MCF 10A (cell line): Measurements from ENCODE around the gene TMEM255A. TPM values are rescaled to one million over a fixed set of nuclear protein-coding genes. Genes with fewer than 3 reads are reported as not detected.
A peak's percentile ranks its signal among the peaks of the same experiment; 100 is the strongest.

Source experiments
- BruUV-seq: library from RNA; stranded (reverse); fragments of 400-500 nt; replicated peaks from 2 replicates; lab custom pipeline; 2021; lab: Mats Ljungman, UMichigan
- CTCF ChIA-PET: fragments of 300-600 bp; sonication (Branson Sonifier 250); formaldehyde crosslinking; extraction: SDS; loops from one replicate; lab custom pipeline; 2021; ENCODE audit warnings: antibody characterized with exemption, inconsistent platforms; lab: Yijun Ruan, JAX
- POLR2A ChIA-PET: fragments of 300-600, 350-650 bp; sonication (Branson Sonifier 250); formaldehyde crosslinking; extraction: SDS; loops from one replicate; lab custom pipeline; 2020; ENCODE audit warnings: antibody characterized with exemption, inconsistent platforms; lab: Yijun Ruan, JAX
- DNase-seq: peaks from one replicate; pipeline ENCODE4 v3.0.0-alpha.2; 2018; ENCODE audit not compliant: unreplicated experiment
- H3K27ac Mint-ChIP-seq: one replicate; pipeline ENCODE4 v1.8.0; 2022; ENCODE audit warnings: mild to moderate bottlenecking, low read depth, mixed read lengths; ENCODE audit not compliant: unreplicated experiment
- H3K27me3 Mint-ChIP-seq: one replicate; pipeline ENCODE4 v1.8.0; 2022; ENCODE audit warnings: mixed read lengths; ENCODE audit not compliant: insufficient read depth, unreplicated experiment
- H3K36me3 Mint-ChIP-seq: one replicate; pipeline ENCODE4 v1.8.0; 2022; ENCODE audit warnings: mild to moderate bottlenecking, moderate library complexity, mixed read lengths; ENCODE audit not compliant: insufficient read depth, unreplicated experiment
- H3K4me1 Mint-ChIP-seq: one replicate; pipeline ENCODE4 v1.8.0; 2022; ENCODE audit warnings: mixed read lengths; ENCODE audit not compliant: insufficient read depth, unreplicated experiment
- H3K4me3 Mint-ChIP-seq: one replicate; pipeline ENCODE4 v1.8.0; 2022; ENCODE audit warnings: mild to moderate bottlenecking, moderate library complexity, mixed read lengths; ENCODE audit not compliant: unreplicated experiment
- H3K9me3 Mint-ChIP-seq: one replicate; pipeline ENCODE4 v1.8.0; 2022; ENCODE audit warnings: mixed read lengths; ENCODE audit not compliant: unreplicated experiment
- intact Hi-C: fragments of 100-400 bp; cut with micrococcal nuclease; formaldehyde crosslinking; loops from 2 replicates; pipeline ENCODE4 v1.14.1; 2022
- total RNA-seq: library from RNA; stranded (reverse); gene quantifications from 2 replicates; pipeline ENCODE4 v1.2.3, GENCODE V29; 2022
- TF ChIP-seq, protein P1 (sequence below): fragments of 200-600 bp; IDR thresholded peaks from one replicate; pipeline ENCODE4 v1.8.0; 2022; ENCODE audit warnings: antibody characterized with exemption, mild to moderate bottlenecking; ENCODE audit not compliant: unreplicated experiment

TMEM255A gene
- total RNA-seq, 1 experiment from 2014 or later, result not detected

- intact Hi-C loops, result no loop called here
- Mint-ChIP-seq H3K27me3 (no peaks in the 10 kb centered on the region), H3K9me3 (no peaks in the 10 kb centered on the region), H3K27ac (no peak overlapping the region), H3K36me3 (peaks cover 7% of the 10 kb centered on the region), H3K4me1 (peaks cover 17% of the 10 kb centered on the region), H3K4me3 (no peak overlapping the region)
- TF ChIP-seq, protein P1, sequence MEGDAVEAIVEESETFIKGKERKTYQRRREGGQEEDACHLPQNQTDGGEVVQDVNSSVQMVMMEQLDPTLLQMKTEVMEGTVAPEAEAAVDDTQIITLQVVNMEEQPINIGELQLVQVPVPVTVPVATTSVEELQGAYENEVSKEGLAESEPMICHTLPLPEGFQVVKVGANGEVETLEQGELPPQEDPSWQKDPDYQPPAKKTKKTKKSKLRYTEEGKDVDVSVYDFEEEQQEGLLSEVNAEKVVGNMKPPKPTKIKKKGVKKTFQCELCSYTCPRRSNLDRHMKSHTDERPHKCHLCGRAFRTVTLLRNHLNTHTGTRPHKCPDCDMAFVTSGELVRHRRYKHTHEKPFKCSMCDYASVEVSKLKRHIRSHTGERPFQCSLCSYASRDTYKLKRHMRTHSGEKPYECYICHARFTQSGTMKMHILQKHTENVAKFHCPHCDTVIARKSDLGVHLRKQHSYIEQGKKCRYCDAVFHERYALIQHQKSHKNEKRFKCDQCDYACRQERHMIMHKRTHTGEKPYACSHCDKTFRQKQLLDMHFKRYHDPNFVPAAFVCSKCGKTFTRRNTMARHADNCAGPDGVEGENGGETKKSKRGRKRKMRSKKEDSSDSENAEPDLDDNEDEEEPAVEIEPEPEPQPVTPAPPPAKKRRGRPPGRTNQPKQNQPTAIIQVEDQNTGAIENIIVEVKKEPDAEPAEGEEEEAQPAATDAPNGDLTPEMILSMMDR, result no peak
- BruUV-seq, result no TSS peak
- POLR2A ChIA-PET, result no interaction called here
- CTCF ChIA-PET, result interaction anchor here (2.2 kb wide), 1 partner anchor 25 kb away, joined by 6 read pairs; no protein-coding TSS in a partner anchor
- no peak for DNase-seq
These were observed 37.1 kb downstream of the TMEM255A start for GRCh38 chrX:120274145-120274544.

GRCh38 chrX:120271218-120271617, 40.0 kb downstream of the TMEM255A start:
- Mint-ChIP-seq H3K36me3 (peaks cover 11% of the 10 kb centered on the region), H3K9me3 (no peaks in the 10 kb centered on the region), H3K27ac (peak overlapping the region; percentile 66), H3K4me1 (peaks cover 18% of the 10 kb centered on the region), H3K4me3 (no peak overlapping the region), H3K27me3 (no peaks in the 10 kb centered on the region)
- intact Hi-C loops, result no loop called here
- peak; percentile 60 for DNase-seq
- ChIA-PET POLR2A (interaction anchor here (0.7 to 4.1 kb wide), 8 partner anchors 11 to 289 kb away, joined by 3 to 63 read pairs (median 4); partner anchors contain the start of genes LAMP2 and ZBTB33), CTCF (no interaction called here)
- BruUV-seq, result no TSS peak
- TF ChIP-seq, protein P1, result no peak

- no TSS peak for BruUV-seq
- Mint-ChIP-seq H3K36me3 (peaks cover 11% of the 10 kb centered on the region), H3K9me3 (no peaks in the 10 kb centered on the region), H3K4me1 (peaks cover 18% of the 10 kb centered on the region), H3K4me3 (no peak overlapping the region), H3K27ac (peak overlapping the region; percentile 66), H3K27me3 (no peaks in the 10 kb centered on the region)
- TF ChIP-seq, protein P1, result no peak
- ChIA-PET CTCF (no interaction called here), POLR2A (interaction anchor here (0.7 to 4.1 kb wide), 8 partner anchors 10 to 290 kb away, joined by 3 to 63 read pairs (median 4); partner anchors contain the start of genes LAMP2 and ZBTB33)
- DNase-seq, result no peak
- intact Hi-C loops, result no loop called here
These were observed 40.7 kb downstream of the TMEM255A start for GRCh38 chrX:120270567-120270966.

DNA sequence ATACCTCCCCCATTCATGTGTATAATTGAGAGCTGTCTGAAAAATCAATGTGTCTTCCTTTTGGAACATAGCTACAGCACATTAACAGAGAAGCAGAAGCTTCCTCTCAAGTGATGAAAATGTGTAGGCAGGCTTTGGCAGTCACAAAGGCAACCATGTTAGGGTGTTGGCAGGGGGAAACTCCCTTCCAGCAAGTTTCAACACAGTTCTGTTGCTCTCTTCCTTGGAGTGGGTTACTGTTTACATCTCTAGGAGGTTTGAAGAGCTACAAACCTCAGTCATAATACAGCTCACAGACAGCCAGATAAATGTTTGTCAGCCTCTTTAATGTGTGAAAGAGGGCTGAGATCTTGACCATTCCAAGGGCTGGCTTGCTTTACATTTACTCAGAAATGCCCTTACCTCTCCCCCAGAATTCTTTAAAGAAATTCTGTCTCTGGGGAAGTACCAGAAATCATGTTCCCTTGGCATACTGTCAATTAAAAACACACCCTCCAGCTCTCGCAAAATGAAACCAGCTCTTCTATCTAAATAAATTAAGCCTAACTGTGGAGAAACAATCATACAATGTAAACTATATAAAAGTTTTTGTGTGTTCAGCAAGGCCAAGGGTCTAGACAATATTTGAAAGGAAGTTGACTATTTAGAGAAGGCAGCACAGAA, 41.8 kb downstream of the TMEM255A start:
- peak; percentile 69 for DNase-seq
- intact Hi-C loops, result no loop called here
- H3K4me1 Mint-ChIP-seq, result peaks cover 18% of the 10 kb centered on the region

More for the DNA sequence above, 41.8 kb downstream of the TMEM255A start:
- TF ChIP-seq, protein P1, result no peak
- Mint-ChIP-seq H3K9me3 (no peaks in the 10 kb centered on the region), H3K36me3 (peaks cover 11% of the 10 kb centered on the region), H3K4me3 (no peak overlapping the region), H3K27me3 (no peaks in the 10 kb centered on the region), H3K27ac (peak overlapping the region; percentile 90)
- ChIA-PET CTCF (interaction anchor here (0.6 to 1.7 kb wide), 12 partner anchors 9 to 1035 kb away, joined by 3 to 11 read pairs (median 3); partner anchors contain the start of gene ZBTB33), POLR2A (interaction anchor here (0.6 to 4.1 kb wide), 9 partner anchors 9 to 664 kb away, joined by 4 to 63 read pairs (median 7); partner anchors contain the start of gene ZBTB33)
- no TSS peak for BruUV-seq
